ENCODE data around the gene DNAJC12.
"Not testable (repeated sequence)": the region's sequence is repeated elsewhere in the genome, so short reads cannot be mapped to it uniquely, and the experiment has no call there.

DNAJC12 gene

GRCh38 chr10:67790534-67791408 lies 47.2 kb downstream of the DNAJC12 start:
- no peak for DNase-seq

GRCh38 chr10:67789769-67790168 lies 48.2 kb downstream of the DNAJC12 start:
- no peak for DNase-seq

DNA sequence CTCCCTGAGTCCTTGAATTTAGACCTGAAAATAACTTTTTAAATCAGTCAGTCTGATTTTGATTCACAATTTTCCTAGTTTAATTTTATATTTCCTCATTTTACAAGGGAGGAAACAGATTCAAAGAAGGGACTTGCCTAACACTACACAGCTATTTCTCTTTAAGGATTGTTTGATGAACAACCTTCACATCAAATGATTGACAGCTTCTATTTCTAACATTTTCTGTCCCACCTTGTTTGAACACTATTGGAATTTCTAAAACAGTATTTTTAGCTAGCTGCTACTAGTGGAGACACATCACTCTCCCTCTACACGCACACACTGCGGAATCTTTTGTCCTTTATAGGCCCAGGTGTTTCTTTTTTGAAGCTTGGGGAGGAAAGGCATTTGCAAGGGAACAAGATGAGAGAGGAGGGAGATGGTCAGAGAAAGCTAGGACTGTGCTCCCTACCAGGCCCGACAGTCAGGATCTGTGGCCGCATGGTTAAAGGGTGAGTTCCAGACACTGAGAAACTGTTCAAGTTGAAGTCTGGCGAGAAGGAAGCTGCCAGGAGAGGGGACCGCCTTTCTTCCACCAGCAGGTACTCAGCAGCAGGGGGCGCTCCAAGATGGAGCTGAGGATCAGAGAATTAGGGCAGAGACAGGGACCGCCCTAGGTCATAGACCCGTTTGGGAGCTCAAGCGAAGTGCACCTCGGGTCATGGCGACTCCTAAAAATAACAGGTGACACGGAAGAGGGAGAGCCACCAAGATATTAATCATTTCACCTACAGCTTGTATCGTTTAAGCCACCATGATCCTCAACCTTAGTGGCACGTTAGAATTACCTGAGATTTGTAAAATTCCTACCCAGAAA lies 49.7 kb downstream of the DNAJC12 start:
- no peak for DNase-seq

DNA sequence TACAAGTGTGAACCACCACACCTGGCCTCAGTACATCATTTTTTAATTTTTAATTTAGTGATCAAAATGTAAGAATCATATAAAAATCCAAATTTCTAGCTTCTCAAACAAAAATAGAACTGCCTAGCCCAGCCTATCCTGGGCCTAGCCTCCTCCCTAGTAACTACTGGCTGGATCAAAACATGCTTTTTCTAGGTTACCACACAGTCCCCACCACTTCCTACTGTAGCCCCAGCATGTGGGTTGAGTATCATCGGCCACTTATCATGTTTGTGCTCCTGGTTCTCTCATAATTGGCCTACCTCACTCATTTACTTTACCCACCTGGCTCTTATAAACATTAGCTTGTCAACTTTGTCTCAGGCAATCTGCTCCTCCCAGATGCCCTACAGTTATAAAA lies 52.9 kb downstream of the DNAJC12 start:
- no peak for DNase-seq

GRCh38 chr10:67784474-67784873 lies 53.5 kb downstream of the DNAJC12 start:
- DNase-seq = no peak

- DNase-seq = no peak
Measured at GRCh38 chr10:67783606-67784294, 54.2 kb downstream of the DNAJC12 start.

GRCh38 chr10:67782530-67782929 lies 55.5 kb downstream of the DNAJC12 start:
- DNase-seq = no peak

DNA sequence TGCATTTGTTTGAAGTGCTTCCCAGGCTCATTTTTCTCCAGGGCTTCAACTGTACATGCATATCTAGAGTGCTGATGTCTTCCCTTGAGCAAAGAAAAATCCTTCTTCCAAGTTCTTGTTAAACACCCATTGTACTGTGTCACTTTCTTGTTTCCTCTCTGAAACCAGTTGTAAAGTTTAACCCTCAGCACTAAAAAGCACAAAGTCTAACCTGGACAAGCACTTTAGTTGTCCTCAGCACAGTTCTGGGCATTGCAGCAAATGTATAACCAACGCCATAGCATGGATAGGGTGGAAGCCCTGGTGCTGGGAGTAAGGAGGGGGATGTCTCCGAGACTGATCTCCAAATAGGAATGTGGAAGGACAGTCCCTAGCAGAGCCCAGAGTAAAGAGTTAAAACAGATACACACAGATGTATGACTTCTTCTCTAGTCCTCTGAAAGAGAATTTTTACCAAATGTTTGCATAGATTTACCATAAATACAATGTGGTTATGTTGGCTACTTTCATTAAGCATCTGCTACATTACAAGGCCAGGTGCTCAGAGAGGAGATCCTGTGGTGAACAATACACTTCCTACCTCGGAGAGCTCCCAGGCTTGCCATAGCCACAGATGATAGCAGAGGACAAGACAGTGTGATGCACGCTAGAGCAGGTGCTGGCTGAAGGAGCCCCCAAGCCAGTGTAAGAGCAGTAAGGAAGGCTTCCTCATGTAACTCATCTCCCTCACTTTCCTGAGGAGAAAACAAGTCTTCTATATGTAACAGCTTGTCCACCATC lies 57.0 kb downstream of the DNAJC12 start:
- DNase-seq = no peak

GRCh38 chr10:67780204-67780621 lies 57.8 kb downstream of the DNAJC12 start:
- not testable (repeated sequence) for DNase-seq

- no peak for DNase-seq
Measured at GRCh38 chr10:67779465-67780203, 58.4 kb downstream of the DNAJC12 start.

DNA sequence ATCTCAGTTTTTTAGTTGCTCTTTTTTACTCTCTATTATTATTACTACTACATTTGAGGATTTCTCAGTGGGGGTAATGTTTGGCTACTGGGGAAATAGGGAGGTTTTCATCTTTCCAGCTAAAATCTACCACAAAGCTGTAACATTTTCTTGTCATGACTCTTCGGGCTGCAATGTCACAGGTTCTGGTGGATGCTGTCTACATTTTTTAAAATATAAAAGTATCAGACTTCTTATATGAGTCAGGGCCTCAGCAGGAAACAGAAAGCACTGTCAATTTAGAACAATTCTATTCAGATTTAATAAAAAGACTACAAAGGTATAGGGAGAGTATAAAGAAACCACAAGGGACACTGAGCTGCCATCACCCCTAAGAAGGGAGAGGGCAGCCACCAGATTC lies 61.6 kb downstream of the DNAJC12 start:
- DNase-seq = no peak

GRCh38 chr10:67775279-67775678 lies 62.7 kb downstream of the DNAJC12 start:
- DNase-seq = no peak

DNA sequence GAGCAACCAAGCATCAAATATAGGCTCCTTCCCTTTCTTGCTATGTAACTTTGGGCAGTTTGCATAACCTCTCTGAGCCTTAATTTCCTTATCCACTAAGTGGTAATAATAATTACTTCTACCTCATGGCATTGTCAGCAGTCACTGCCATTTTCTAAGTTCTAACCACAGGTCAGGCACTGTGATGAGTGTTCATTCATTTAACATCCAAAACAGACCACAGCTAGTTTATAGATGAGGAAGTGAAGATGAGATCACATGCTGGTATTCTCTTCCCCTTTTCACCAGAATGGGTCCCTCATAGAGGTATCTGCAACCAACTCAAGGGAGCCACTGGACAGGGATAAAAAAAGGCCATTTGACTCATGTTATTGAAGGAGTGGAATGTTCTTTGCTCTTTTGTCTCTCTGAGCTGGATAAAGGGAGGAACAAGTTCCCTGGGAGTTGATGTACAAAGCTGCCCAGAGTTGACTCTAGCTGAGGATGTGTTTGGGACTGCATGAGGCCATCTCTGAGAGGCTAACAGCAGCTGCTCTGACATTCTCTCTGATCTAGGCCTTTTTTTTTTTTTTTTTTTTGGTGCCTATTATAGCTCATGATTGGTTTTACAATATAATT lies 65.0 kb downstream of the DNAJC12 start:
- DNase-seq = no peak

- no peak for DNase-seq
Measured at GRCh38 chr10:67772151-67772550, 65.8 kb downstream of the DNAJC12 start.

GRCh38 chr10:67771200-67771599 lies 66.8 kb downstream of the DNAJC12 start:
- DNase-seq = no peak

DNA sequence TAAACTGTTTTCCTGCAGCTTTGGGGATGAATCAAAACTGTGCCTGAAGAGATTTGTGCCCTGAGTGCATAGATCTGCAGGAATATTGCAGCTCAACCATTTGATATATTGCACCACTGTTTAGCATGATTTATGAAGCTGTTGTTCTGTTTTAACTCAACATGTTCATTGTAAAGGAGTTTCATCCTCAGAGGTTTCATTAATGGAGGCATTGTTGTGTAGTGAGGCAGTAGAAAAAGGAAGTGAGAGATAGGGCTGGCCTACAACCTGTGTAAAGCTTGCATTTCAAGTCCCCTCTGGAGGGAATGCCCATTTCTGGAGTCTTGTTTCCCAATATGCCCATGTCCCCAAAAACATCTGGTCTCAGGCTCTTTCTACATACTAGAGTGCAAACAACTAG lies 67.5 kb downstream of the DNAJC12 start:
- DNase-seq = no peak

- no peak for DNase-seq
Measured at GRCh38 chr10:67767244-67767643, 70.7 kb downstream of the DNAJC12 start.

DNA sequence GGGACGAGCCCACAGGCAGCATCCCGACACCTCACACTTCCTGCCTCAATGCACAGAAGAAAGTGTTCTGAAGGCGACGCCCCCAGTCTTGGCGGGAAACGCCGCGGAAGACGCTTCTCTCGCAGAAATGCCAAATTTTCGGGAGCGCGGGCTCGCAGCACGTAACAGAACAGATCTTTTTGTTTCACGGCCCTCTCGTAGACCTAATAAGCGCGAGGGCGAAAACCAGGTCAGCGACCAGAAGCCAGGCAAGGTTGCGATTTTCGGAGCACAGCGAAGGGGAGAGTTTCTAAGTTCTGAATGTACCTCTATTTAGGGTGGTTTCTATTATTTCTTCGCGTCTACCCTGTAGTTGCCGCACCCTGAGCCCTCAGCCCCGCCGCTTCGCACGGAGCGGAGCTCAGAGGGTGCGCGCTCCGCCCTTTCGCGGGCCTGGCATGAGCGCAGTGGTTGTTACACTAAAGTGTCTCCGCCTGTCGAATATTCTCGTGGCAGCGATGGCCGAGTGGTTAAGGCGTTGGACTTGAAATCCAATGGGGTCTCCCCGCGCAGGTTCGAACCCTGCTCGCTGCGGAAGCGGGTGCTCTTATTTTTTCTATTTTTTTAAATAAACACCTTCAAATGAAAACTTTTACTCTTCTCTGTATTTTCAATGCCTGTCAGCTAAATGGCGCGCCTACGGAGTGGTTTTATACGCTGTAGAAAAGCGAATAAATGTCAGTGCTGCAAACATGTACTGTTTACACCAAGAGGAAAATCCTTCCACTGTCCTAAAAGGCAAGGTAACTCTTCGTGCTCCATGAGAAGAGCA lies 73.8 kb downstream of the DNAJC12 start:
- peak; percentile 78 for DNase-seq

DNA sequence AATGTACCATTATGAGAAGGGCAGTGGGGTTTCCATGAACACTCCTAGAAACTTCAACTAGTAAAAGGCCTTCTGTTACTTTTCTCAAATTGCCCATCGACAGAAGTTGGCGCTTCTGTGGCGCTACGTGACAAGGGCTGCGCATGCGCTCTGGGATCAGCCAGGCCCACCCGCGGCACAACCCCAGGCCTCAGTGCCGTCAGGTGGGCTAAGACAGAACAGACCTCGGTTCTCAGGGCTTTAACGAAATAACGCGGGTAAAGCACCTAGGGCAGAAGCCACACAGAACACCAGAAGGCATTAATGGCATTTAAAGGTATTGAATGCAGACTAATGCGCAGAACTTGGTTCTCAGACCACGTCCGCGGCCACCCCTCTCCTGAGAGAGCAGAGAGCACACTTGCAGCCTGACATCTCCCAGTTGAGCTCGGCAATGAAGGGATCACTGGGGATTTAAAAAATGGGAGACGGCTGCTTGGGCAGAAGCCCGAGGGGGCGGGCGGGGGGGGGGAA lies 74.4 kb downstream of the DNAJC12 start:
- no peak for DNase-seq

GRCh38 chr10:67762567-67762966 lies 75.4 kb downstream of the DNAJC12 start:
- DNase-seq = not testable (repeated sequence)
